Stomach (tissue), 4 donors: ENCODE data around the gene ATG9B.

Source experiments
- CTCF ChIP-seq, 7 experiments: fragments of 450-650 bp in 4 of 7; fragments of 200-600 bp in 3 of 7; sonication (generic) in 3 of 7; IDR thresholded peaks; one replicate each; pipeline ENCODE4 v1.5.1; 2016 to 2019; ENCODE audit warnings: antibody characterized with exemption in 7 of 7, control low read depth in 2 of 7, mild to moderate bottlenecking in 1 of 7
- EP300 ChIP-seq: sonication (generic); formaldehyde crosslinking; IDR thresholded peaks from one replicate; pipeline ENCODE4 v1.6.1; 2017; ENCODE audit warnings: antibody characterized with exemption
- POLR2A ChIP-seq, 4 donors: fragments of 450-650 bp; IDR thresholded peaks; one replicate each; pipeline ENCODE4 v1.6.1; 2016; ENCODE audit warnings: antibody characterized with exemption in 4 of 4, control low read depth in 2 of 4, mild to moderate bottlenecking in 1 of 4, moderate library complexity in 1 of 4
- POLR2AphosphoS5 ChIP-seq, 3 donors: sonication (generic); formaldehyde crosslinking; IDR thresholded peaks; one replicate each; pipeline ENCODE4 v1.6.1; 2016; ENCODE audit warnings: antibody characterized with exemption in 3 of 3

GRCh38 chr7:151057989-151058780 is 33.9 kb upstream of the ATG9B start:
- peak; percentile 78 to 91 (median 86) for TF ChIP-seq POLR2AphosphoS5 (IDR thresholded peaks at IDR 0.05)
- TF ChIP-seq CTCF (IDR thresholded peaks at IDR 0.05) = peak in 1 of 7 experiments; percentile 15
- peak in 1 of 4 donors; percentile 73 for TF ChIP-seq POLR2A (IDR thresholded peaks at IDR 0.05)
- TF ChIP-seq EP300 = no peak
